ENCODE measurements around the gene BAK1. TPM values are rescaled to one million over a fixed set of nuclear protein-coding genes. Genes with fewer than 3 reads are reported as not detected.
A peak's percentile ranks its signal among the peaks of the same experiment; 100 is the strongest.

The BAK1 gene
- 10 to 100 TPM in 1 of 2 donors, 1 to 10 TPM in 1; 6.2 to 13.6 TPM for total RNA-seq

DNA sequence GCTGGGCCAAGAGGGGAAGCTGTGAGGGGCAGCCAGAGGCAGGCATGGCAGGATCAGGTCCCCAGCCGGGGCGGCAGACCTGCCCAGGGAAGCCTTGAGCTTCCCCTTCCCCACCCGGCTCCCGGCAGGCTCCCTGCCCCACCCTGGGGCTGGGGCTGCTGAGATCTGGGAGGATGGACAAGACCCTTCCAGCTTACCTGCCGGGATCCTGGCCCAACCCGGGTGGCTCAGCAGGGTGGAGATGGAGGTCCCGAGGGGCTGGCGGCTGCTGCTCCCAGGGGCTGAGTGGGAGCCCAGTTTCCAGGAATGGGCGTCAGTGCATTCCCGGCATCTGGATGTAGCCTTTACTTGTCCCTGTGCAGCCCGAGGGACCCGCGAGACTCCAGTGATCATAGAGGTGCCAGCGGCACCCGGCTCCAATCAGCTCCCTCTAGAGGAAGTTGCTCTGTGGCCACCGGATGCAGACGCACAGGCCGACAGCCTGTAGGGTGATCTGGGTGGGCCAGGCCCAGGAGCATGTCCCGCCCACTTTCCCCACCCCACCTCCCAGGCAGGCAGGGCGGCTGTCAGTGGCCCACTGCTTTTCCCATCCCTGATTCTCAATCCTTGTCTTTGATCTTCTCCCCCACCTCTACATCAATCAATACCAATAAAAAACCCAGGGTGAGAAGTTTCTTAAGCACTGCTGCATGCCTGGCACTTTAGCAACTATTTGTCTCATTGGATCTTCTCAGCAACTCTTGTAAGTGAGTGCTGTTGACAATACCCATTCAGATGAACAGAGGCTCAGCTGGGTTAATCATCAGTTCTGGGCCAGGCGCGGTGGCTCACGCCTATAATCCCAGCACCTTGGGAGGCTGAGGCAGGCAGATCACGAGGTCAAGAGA lies at the start of gene BAK1:
TSS of gene BAK1 (minus strand) at position 449 of the 887 bp plus-strand sequence. CDS start 2,672 bp downstream, outside the sequence.
- peak; percentile 93 for TF ChIP-seq POLR2AphosphoS5 (IDR thresholded peaks at IDR 0.05)
- TF ChIP-seq, protein P1, sequence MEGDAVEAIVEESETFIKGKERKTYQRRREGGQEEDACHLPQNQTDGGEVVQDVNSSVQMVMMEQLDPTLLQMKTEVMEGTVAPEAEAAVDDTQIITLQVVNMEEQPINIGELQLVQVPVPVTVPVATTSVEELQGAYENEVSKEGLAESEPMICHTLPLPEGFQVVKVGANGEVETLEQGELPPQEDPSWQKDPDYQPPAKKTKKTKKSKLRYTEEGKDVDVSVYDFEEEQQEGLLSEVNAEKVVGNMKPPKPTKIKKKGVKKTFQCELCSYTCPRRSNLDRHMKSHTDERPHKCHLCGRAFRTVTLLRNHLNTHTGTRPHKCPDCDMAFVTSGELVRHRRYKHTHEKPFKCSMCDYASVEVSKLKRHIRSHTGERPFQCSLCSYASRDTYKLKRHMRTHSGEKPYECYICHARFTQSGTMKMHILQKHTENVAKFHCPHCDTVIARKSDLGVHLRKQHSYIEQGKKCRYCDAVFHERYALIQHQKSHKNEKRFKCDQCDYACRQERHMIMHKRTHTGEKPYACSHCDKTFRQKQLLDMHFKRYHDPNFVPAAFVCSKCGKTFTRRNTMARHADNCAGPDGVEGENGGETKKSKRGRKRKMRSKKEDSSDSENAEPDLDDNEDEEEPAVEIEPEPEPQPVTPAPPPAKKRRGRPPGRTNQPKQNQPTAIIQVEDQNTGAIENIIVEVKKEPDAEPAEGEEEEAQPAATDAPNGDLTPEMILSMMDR (IDR thresholded peaks at IDR 0.05), result peak in 3 of 4 experiments; percentile 42 to 75 (median 70)
- peak; percentile 85 for TF ChIP-seq POLR2A (IDR thresholded peaks at IDR 0.05)
- Histone ChIP-seq H3K27ac (peak within 1 kb of the TSS; percentile 68 to 70), H3K27me3 (replicated peaks; ENCODE audit: insufficient read depth) (no peaks in the 10 kb centered on the region), H3K4me1 (replicated peaks) (no peaks in the 10 kb centered on the region), H3K9me3 (no peaks in the 10 kb centered on the region), H3K36me3 (peaks cover 0 to 4% of the 10 kb centered on the region in 2 donors), H3K4me3 (peak within 1 kb of the TSS; percentile 54 to 70)
- WGBS, result 8% methylated on average over 16 of the region's 24 CpGs
- intact Hi-C loops (cut with DNase I), result loop anchor here (5.0 to 10.0 kb wide), 2 partner anchors 145 to 577 kb away; no protein-coding TSS in a partner anchor
- peak; percentile 88 for DNase-seq (ENCODE audit: low spot score)

DNA sequence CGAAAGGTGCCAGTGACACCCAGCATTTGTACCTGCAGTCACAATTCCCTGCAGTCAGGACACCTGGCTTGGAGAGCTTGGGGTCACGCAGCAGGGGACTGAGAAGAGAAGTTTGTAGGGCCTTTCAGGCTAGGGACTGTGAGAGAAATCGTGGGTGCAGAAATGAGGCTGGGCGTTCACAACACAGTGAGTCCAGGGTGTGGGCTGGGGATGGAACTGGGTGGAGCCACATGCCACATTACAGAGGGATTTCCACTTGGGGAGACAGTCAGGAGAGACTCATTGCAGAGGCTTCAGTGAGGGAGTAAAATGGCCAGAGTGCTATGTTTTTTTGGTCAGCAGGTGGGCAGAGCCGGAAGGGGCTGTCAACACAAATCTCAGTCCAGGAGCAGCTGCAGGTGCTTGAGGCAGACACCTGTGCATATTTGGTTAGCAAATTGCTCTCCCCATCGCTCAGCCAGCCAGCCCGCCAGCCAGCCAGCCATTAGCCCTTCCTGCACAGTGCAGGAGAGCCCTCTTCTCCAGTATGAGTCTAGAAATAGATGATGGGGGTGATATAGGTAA lies 48.4 kb upstream of the BAK1 start:
- Histone ChIP-seq H3K36me3 (no peaks in the 10 kb centered on the region), H3K9me3 (no peaks in the 10 kb centered on the region), H3K4me1 (replicated peaks) (no peaks in the 10 kb centered on the region), H3K27me3 (replicated peaks; ENCODE audit: insufficient read depth) (no peaks in the 10 kb centered on the region), H3K4me3 (no peak overlapping the region), H3K27ac (no peak overlapping the region)
- 93% methylated on average over 6 of the region's 7 CpGs for WGBS
- no peak for DNase-seq (ENCODE audit: low spot score)
- no peak for TF ChIP-seq POLR2A (IDR thresholded peaks at IDR 0.05)
- no peak for TF ChIP-seq POLR2AphosphoS5 (IDR thresholded peaks at IDR 0.05)
- TF ChIP-seq, protein P1 (IDR thresholded peaks at IDR 0.05), result no peak
- intact Hi-C loops (cut with DNase I), result no loop called here

DNA sequence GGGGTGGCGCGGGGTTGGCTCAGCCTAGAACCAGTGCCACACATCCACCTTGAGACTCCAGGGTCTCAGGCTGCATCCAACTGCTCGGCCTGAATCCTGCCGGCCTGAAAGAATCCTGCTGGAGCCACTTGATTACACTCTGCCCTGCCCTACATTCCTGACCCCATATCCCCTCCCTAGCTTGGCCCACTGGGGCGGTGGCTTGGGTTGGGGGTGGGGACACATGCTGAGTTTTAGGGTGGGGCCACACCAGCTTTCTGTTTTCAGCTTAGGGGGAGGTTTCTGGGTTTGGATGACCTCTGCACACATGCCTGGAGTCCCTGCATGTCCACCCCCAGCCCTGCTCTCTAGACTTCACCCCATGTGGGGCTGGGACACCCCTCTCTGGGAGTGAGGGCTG lies 47.8 kb upstream of the BAK1 start:
- no peaks in the 10 kb centered on the region for H3K9me3 ChIP-seq
- H3K27ac ChIP-seq, result no peak overlapping the region
- no peaks in the 10 kb centered on the region for H3K36me3 ChIP-seq
- 75% methylated on average over 5 of the region's 5 CpGs for WGBS
- H3K4me3 ChIP-seq, result no peak overlapping the region
- no peaks in the 10 kb centered on the region for H3K4me1 ChIP-seq (replicated peaks)
- H3K27me3 ChIP-seq (replicated peaks; ENCODE audit: insufficient read depth), result no peaks in the 10 kb centered on the region
- no peak for DNase-seq (ENCODE audit: low spot score)
- intact Hi-C loops (cut with DNase I), result no loop called here
- TF ChIP-seq POLR2A (IDR thresholded peaks at IDR 0.05) (no peak), POLR2AphosphoS5 (IDR thresholded peaks at IDR 0.05) (no peak)
- TF ChIP-seq, protein P1 (IDR thresholded peaks at IDR 0.05), result no peak

DNA sequence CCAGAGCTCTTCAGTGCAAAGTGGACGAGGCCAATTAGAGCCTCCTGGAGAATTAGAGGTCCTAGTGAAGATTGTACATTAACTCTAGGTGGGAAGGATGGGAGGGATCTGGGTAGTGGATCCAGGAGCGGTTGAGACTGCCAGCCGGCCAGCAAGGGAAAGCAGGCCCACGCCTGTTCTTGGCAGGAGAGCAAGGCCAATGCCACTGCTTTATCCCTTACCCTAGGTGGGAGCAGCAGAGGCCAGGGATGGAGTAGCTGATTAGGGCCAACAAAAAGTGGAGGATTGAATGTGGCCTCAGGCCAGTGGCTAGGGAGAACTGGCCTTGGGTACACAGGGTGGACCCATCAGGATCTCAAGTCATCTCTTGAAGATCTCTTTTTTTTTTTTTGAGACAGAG lies 44.8 kb upstream of the BAK1 start:
- DNase-seq (ENCODE audit: low spot score), result no peak
- WGBS, result 68% methylated on average over 4 of the region's 4 CpGs
- Histone ChIP-seq H3K9me3 (no peaks in the 10 kb centered on the region), H3K27ac (no peak overlapping the region), H3K4me1 (replicated peaks) (no peaks in the 10 kb centered on the region), H3K27me3 (replicated peaks; ENCODE audit: insufficient read depth) (no peaks in the 10 kb centered on the region), H3K36me3 (no peaks in the 10 kb centered on the region), H3K4me3 (no peak overlapping the region)
- TF ChIP-seq POLR2A (IDR thresholded peaks at IDR 0.05) (no peak), POLR2AphosphoS5 (IDR thresholded peaks at IDR 0.05) (no peak)
- TF ChIP-seq, protein P1 (IDR thresholded peaks at IDR 0.05), result no peak
- intact Hi-C loops (cut with DNase I), result no loop called here

All from prostate gland (tissue), 2 donors.